Peyer's patch (tissue), 4 donors: ENCODE data around the gene SGCB. TPM values are rescaled to one million over a fixed set of nuclear protein-coding genes. Genes with fewer than 3 reads are reported as not detected.

Source experiments
- DNase-seq, 3 donors: peaks; one replicate each; pipeline ENCODE4 v3.0.0-alpha.2; 2017 to 2019
- H3K27ac ChIP-seq, 4 donors: fragments of 200-600 bp; sonication (generic); one replicate each; pipeline ENCODE4 v1.5.1; 2016 to 2019
- H3K27me3 ChIP-seq, 2 donors: fragments of 200-600 bp; sonication (generic); one replicate each; pipeline ENCODE4 v1.5.1; 2019
- H3K36me3 ChIP-seq, 3 donors: fragments of 200-600 bp; sonication (generic); one replicate each; pipeline ENCODE4 v1.5.1; 2016 to 2019
- H3K4me1 ChIP-seq, 4 donors: fragments of 200-600 bp; sonication (generic); one replicate each; pipeline ENCODE4 v1.5.1; 2016 to 2019
- H3K4me3 ChIP-seq, 4 donors: fragments of 200-600 bp; sonication (generic); 1 replicate in 3 of 4; 2 replicates in 1 of 4; pipeline ENCODE4 v1.5.1; 2016 to 2019; ENCODE audit warnings: mild to moderate bottlenecking in 1 of 4
- H3K9me3 ChIP-seq, 4 donors: fragments of 200-600 bp; sonication (generic); one replicate each; pipeline ENCODE4 v1.5.1; 2016 to 2019; ENCODE audit warnings: mild to moderate bottlenecking in 1 of 4
- CTCF ChIP-seq, 6 experiments: fragments of 450-650 bp in 4 of 6; fragments of 200-600 bp in 2 of 6; sonication (generic) in 1 of 6; IDR thresholded peaks; one replicate each; pipeline ENCODE4 v1.5.1; 2017 to 2019; ENCODE audit warnings: antibody characterized with exemption in 6 of 6, mild to moderate bottlenecking in 3 of 6, moderate library complexity in 1 of 6
- POLR2A ChIP-seq, 2 donors: fragments of 450-650 bp; IDR thresholded peaks; one replicate each; pipeline ENCODE4 v1.5.1; 2017; ENCODE audit warnings: antibody characterized with exemption in 2 of 2, mild to moderate bottlenecking in 2 of 2, moderate library complexity in 2 of 2
- total RNA-seq, 4 donors: library from RNA; depleted of rRNA; stranded (reverse); fragments of >200 nt; gene quantifications; one replicate each; pipeline ENCODE4 v1.1.0, GENCODE V29; 2016

Gene SGCB
- total RNA-seq, 4 donors from 2014 or later, result 13.0 to 33.8 (median 21.5) TPM

GRCh38 chr4:52054254-52054653 is 16.2 kb upstream of the SGCB start:
- H3K27me3 ChIP-seq, result no peaks in the 10 kb centered on the region
- no peak for DNase-seq
- H3K27ac ChIP-seq, result no peak overlapping the region
- H3K36me3 ChIP-seq, result no peaks in the 10 kb centered on the region
- peaks cover 0 to 13% (median 5%) of the 10 kb centered on the region in 4 donors for H3K4me1 ChIP-seq
- H3K4me3 ChIP-seq, result no peak overlapping the region
- TF ChIP-seq POLR2A (IDR thresholded peaks at IDR 0.05) (no peak), CTCF (IDR thresholded peaks at IDR 0.05) (no peak)
- H3K9me3 ChIP-seq, result no peaks in the 10 kb centered on the region

GRCh38 chr4:52052475-52052780 is 14.3 kb upstream of the SGCB start:
- H3K4me3 ChIP-seq, result peak overlapping the region in 3 of 4 donors; percentile 40 to 68 (median 63)
- H3K36me3 ChIP-seq, result no peaks in the 10 kb centered on the region
- DNase-seq, result peak in 1 of 3 donors; percentile 22
- no peak overlapping the region for H3K27ac ChIP-seq
- H3K4me1 ChIP-seq, result peaks cover 0 to 13% (median 5%) of the 10 kb centered on the region in 4 donors
- no peak for TF ChIP-seq CTCF (IDR thresholded peaks at IDR 0.05)
- no peak for TF ChIP-seq POLR2A (IDR thresholded peaks at IDR 0.05)
- H3K9me3 ChIP-seq, result no peaks in the 10 kb centered on the region
- H3K27me3 ChIP-seq, result no peaks in the 10 kb centered on the region

- H3K4me1 ChIP-seq, result peaks cover 0 to 13% (median 5%) of the 10 kb centered on the region in 4 donors
- H3K27me3 ChIP-seq, result no peaks in the 10 kb centered on the region
- H3K4me3 ChIP-seq, result peak overlapping the region; percentile 40 to 68 (median 52)
- no peak for TF ChIP-seq POLR2A (IDR thresholded peaks at IDR 0.05)
- no peak for TF ChIP-seq CTCF (IDR thresholded peaks at IDR 0.05)
- DNase-seq, result peak; percentile 35 to 78 (median 69)
- H3K27ac ChIP-seq, result peak overlapping the region in 3 of 4 donors; percentile 7 to 11 (median 10)
- no peaks in the 10 kb centered on the region for H3K9me3 ChIP-seq
- no peaks in the 10 kb centered on the region for H3K36me3 ChIP-seq
Observed at GRCh38 chr4:52051615-52052474, 13.7 kb upstream of the SGCB start.

GRCh38 chr4:52051213-52051614 is 13.1 kb upstream of the SGCB start, which contains the start of gene SPATA18:
TSS of gene SPATA18 (plus strand) at chr4:52051304. CDS start at chr4:52051705, 401 bp downstream.
- H3K4me1 ChIP-seq, result peaks cover 0 to 13% (median 5%) of the 10 kb centered on the region in 4 donors
- H3K4me3 ChIP-seq, result peak within 1 kb of the TSS; percentile 40 to 68 (median 52)
- peak in 2 of 3 donors; percentile 61 to 69 for DNase-seq
- peak within 1 kb of the TSS in 3 of 4 donors; percentile 7 to 11 (median 10) for H3K27ac ChIP-seq
- no peaks in the 10 kb centered on the region for H3K9me3 ChIP-seq
- H3K36me3 ChIP-seq, result no peaks in the 10 kb centered on the region
- no peak for TF ChIP-seq POLR2A (IDR thresholded peaks at IDR 0.05)
- TF ChIP-seq CTCF (IDR thresholded peaks at IDR 0.05), result no peak
- H3K27me3 ChIP-seq, result no peaks in the 10 kb centered on the region

GRCh38 chr4:52049266-52049665 is 11.2 kb upstream of the SGCB start:
- no peaks in the 10 kb centered on the region for H3K36me3 ChIP-seq
- no peak for DNase-seq
- no peaks in the 10 kb centered on the region for H3K9me3 ChIP-seq
- TF ChIP-seq CTCF (IDR thresholded peaks at IDR 0.05) (no peak), POLR2A (IDR thresholded peaks at IDR 0.05) (no peak)
- no peaks in the 10 kb centered on the region for H3K27me3 ChIP-seq
- H3K4me1 ChIP-seq, result peaks cover 0 to 13% (median 5%) of the 10 kb centered on the region in 4 donors
- H3K27ac ChIP-seq, result no peak overlapping the region
- H3K4me3 ChIP-seq, result no peak overlapping the region
